ENCODE data around the gene LEMD3.

LEMD3 gene

GRCh38 chr12:65204886-65205525, 35.6 kb downstream of the LEMD3 start:
- H3K36me3 ChIP-seq (ENCODE audit: insufficient read depth, low read length) = no peaks in the 10 kb centered on the region
- peaks cover 47% of the 10 kb centered on the region for H3K4me1 ChIP-seq (ENCODE audit: insufficient read depth, low read length)
- no peak overlapping the region for H3K9ac ChIP-seq (ENCODE audit: low read depth, low read length)
- H3K4me2 ChIP-seq (ENCODE audit: insufficient read depth, low read length) = no peak overlapping the region
- H3K4me3 ChIP-seq (ENCODE audit: low read depth in 1 of 2, low read length in 2 of 2) = no peak overlapping the region
- no peaks in the 10 kb centered on the region for H3K9me3 ChIP-seq (ENCODE audit: insufficient read depth, low read length, severe bottlenecking)
- H2AFZ ChIP-seq (ENCODE audit: low read depth, low read length) = no peak overlapping the region
- no peak for DNase-seq
- TF ChIP-seq EZH2 (IDR thresholded peaks at IDR 0.05; ENCODE audit: borderline replicate concordance, low read depth, low read length, severe bottlenecking) (no peak), CTCF (IDR thresholded peaks at IDR 0.05; ENCODE audit: borderline replicate concordance, extremely low read depth, low read length, poor library complexity, severe bottlenecking) (no peak)
- H4K20me1 ChIP-seq (ENCODE audit: insufficient read depth, low read length) = peaks cover 30% of the 10 kb centered on the region; the same call in 1 of the 2 replicates
- no peaks in the 10 kb centered on the region for H3K27me3 ChIP-seq (ENCODE audit: insufficient read depth, low read length, poor library complexity)
- H3K79me2 ChIP-seq (ENCODE audit: insufficient read depth, low read length) = peaks cover 98% of the 10 kb centered on the region
- no peak overlapping the region for H3K27ac ChIP-seq (ENCODE audit: low read length)
- ATAC-seq (ENCODE audit: insufficient read depth, low read depth) = no peak

- Histone ChIP-seq H3K4me1 (ENCODE audit: insufficient read depth, low read length) (peaks cover 50% of the 10 kb centered on the region), H3K36me3 (ENCODE audit: insufficient read depth, low read length) (0 out of 2 replicates have a peak, but pooled peaks cover 3% of the 10 kb centered on the region), H3K9ac (ENCODE audit: low read depth, low read length) (no peak overlapping the region), H2AFZ (ENCODE audit: low read depth, low read length) (no peak overlapping the region), H3K79me2 (ENCODE audit: insufficient read depth, low read length) (peaks cover 98% of the 10 kb centered on the region), H4K20me1 (ENCODE audit: insufficient read depth, low read length) (peaks cover 30% of the 10 kb centered on the region; the same call in 1 of the 2 replicates), H3K27me3 (ENCODE audit: insufficient read depth, low read length, poor library complexity) (no peaks in the 10 kb centered on the region), H3K27ac (ENCODE audit: low read length) (0 out of 2 replicates have a peak overlapping the region, but pooled peaks have one; percentile 18), H3K4me3 (ENCODE audit: low read depth in 1 of 2, low read length in 2 of 2) (no peak overlapping the region), H3K4me2 (ENCODE audit: insufficient read depth, low read length) (no peak overlapping the region), H3K9me3 (ENCODE audit: insufficient read depth, low read length, severe bottlenecking) (no peaks in the 10 kb centered on the region)
- no peak for TF ChIP-seq CTCF (IDR thresholded peaks at IDR 0.05; ENCODE audit: borderline replicate concordance, extremely low read depth, low read length, poor library complexity, severe bottlenecking)
- no peak for TF ChIP-seq EZH2 (IDR thresholded peaks at IDR 0.05; ENCODE audit: borderline replicate concordance, low read depth, low read length, severe bottlenecking)
- no peak for ATAC-seq (ENCODE audit: insufficient read depth, low read depth)
- no peak for DNase-seq
Observed at GRCh38 chr12:65205886-65206285, 36.5 kb downstream of the LEMD3 start.

GRCh38 chr12:65208125-65208524, 38.7 kb downstream of the LEMD3 start:
- no peak overlapping the region for H3K9ac ChIP-seq (ENCODE audit: low read depth, low read length)
- no peak for TF ChIP-seq CTCF (IDR thresholded peaks at IDR 0.05; ENCODE audit: borderline replicate concordance, extremely low read depth, low read length, poor library complexity, severe bottlenecking)
- TF ChIP-seq EZH2 (IDR thresholded peaks at IDR 0.05; ENCODE audit: borderline replicate concordance, low read depth, low read length, severe bottlenecking) = no peak
- H3K27me3 ChIP-seq (ENCODE audit: insufficient read depth, low read length, poor library complexity) = no peaks in the 10 kb centered on the region
- H4K20me1 ChIP-seq (ENCODE audit: insufficient read depth, low read length) = peaks cover 12% of the 10 kb centered on the region; the same call in 1 of the 2 replicates
- H3K27ac ChIP-seq (ENCODE audit: low read length) = peak overlapping the region; percentile 82
- H3K4me3 ChIP-seq (ENCODE audit: low read depth in 1 of 2, low read length in 2 of 2) = no peak overlapping the region
- H3K4me1 ChIP-seq (ENCODE audit: insufficient read depth, low read length) = peaks cover 50% of the 10 kb centered on the region
- peak overlapping the region; percentile 54 for H3K4me2 ChIP-seq (ENCODE audit: insufficient read depth, low read length)
- H3K9me3 ChIP-seq (ENCODE audit: insufficient read depth, low read length, severe bottlenecking) = no peaks in the 10 kb centered on the region
- ATAC-seq (ENCODE audit: insufficient read depth, low read depth) (no peak), DNase-seq (no peak)
- H2AFZ ChIP-seq (ENCODE audit: low read depth, low read length) = no peak overlapping the region; the same call in 1 of the 2 replicates
- H3K36me3 ChIP-seq (ENCODE audit: insufficient read depth, low read length) = peaks cover 18% of the 10 kb centered on the region; the same call in 1 of the 2 replicates
- H3K79me2 ChIP-seq (ENCODE audit: insufficient read depth, low read length) = peaks cover 78% of the 10 kb centered on the region

All from DND-41 (cell line).